Measurements from ENCODE around the gene PCSK2. TPM values are rescaled to one million over a fixed set of nuclear protein-coding genes. Genes with fewer than 3 reads are reported as not detected.

Gene PCSK2
- total and polyA plus RNA-seq, 2 of the 8 experiments (the other 6 are each of a cell fraction or from before 2014, with no cell fraction given) = 1.9 to 4.2 TPM

GRCh38 chr20:17530716-17531664 is 304.1 kb downstream of the PCSK2 start, which contains the start of gene BFSP1 (continued):
- TF ChIP-seq MAX (IDR thresholded peaks at IDR 0.05) = peak; percentile 58
- no peak for TF ChIP-seq TCF12 (IDR thresholded peaks at IDR 0.05; ENCODE audit: low read depth, low read length)
- no peak for TF ChIP-seq EZH2 (IDR thresholded peaks at IDR 0.05; ENCODE audit: low read depth, low read length, severe bottlenecking)
- peak; percentile 78 for TF ChIP-seq NANOG (IDR thresholded peaks at IDR 0.05; ENCODE audit: insufficient read depth, low read depth, low read length, poor library complexity, severe bottlenecking)
- TF ChIP-seq GABPA (IDR thresholded peaks at IDR 0.05; ENCODE audit: borderline replicate concordance, insufficient read depth, low read length) = no peak
- TF ChIP-seq POLR2AphosphoS5 (IDR thresholded peaks at IDR 0.05; ENCODE audit: low read depth, low read length) = peak; percentile 60
- peak; percentile 57 for TF ChIP-seq TBP (IDR thresholded peaks at IDR 0.05; ENCODE audit: low read depth, low read length)
- TF ChIP-seq KDM5A (IDR thresholded peaks at IDR 0.05; ENCODE audit: low read length) = no peak
- no peak for TF ChIP-seq USF2 (IDR thresholded peaks at IDR 0.05; ENCODE audit: low read length)

All from H1 (cell line).